ENCODE results near the gene GATA3.
"Not testable (repeated sequence)": the region's sequence is repeated elsewhere in the genome, so short reads cannot be mapped to it uniquely, and the experiment has no call there.

GATA3 gene
- total RNA-seq: 22.9 to 55.6 (median 30.5) reads per million in 3 experiments

GRCh38 chr10:8054494-8055407 is at the start of gene GATA3:
Gene GATA3, plus strand, starts transcription at chr10:8054688. Its CDS starts 968 bp downstream, at chr10:8055656.
- peak; percentile 82 for DNase-seq

GRCh38 chr10:8006274-8006999 is 48.1 kb upstream of the GATA3 start:
- no peak for DNase-seq

- no peak for DNase-seq
Observed at GRCh38 chr10:8009031-8009430, 45.5 kb upstream of the GATA3 start.

- no peak for DNase-seq
Observed at GRCh38 chr10:8013006-8013405, 41.5 kb upstream of the GATA3 start.

GRCh38 chr10:8013619-8014018 is 40.9 kb upstream of the GATA3 start:
- no peak for DNase-seq

- DNase-seq: no peak
Observed at GRCh38 chr10:8014649-8015048, 39.8 kb upstream of the GATA3 start.

- DNase-seq: no peak
Observed at GRCh38 chr10:8017277-8017676, 37.2 kb upstream of the GATA3 start.

- no peak for DNase-seq
Observed at GRCh38 chr10:8023321-8023720, 31.2 kb upstream of the GATA3 start.

GRCh38 chr10:8023851-8024250 is 30.6 kb upstream of the GATA3 start:
- no peak for DNase-seq

- peak; percentile 9 for DNase-seq
Observed at GRCh38 chr10:8026349-8027259, 27.9 kb upstream of the GATA3 start.

- not testable (repeated sequence) for DNase-seq
Observed at GRCh38 chr10:8031211-8031610, 23.3 kb upstream of the GATA3 start.

- DNase-seq: no peak
Observed at GRCh38 chr10:8032558-8032957, 21.9 kb upstream of the GATA3 start.

- DNase-seq: peak; percentile 3
Observed at GRCh38 chr10:8033812-8034465, 20.5 kb upstream of the GATA3 start.

GRCh38 chr10:8034466-8035005 is 20.0 kb upstream of the GATA3 start:
- DNase-seq: peak; percentile 1

- peak; percentile 7 for DNase-seq
Observed at GRCh38 chr10:8035006-8035640, 19.4 kb upstream of the GATA3 start.

GRCh38 chr10:8035641-8036470 is 18.6 kb upstream of the GATA3 start:
- DNase-seq: peak; percentile 11

GRCh38 chr10:8036506-8037198 is 17.8 kb upstream of the GATA3 start:
- peak; percentile 1 for DNase-seq

GRCh38 chr10:8037199-8037801 is 17.2 kb upstream of the GATA3 start:
- DNase-seq: peak; percentile 9
